GM12875 (cell line): ENCODE results near the gene AOC3.

Experiments used
- H3K4me3 ChIP-seq: one replicate; pipeline ENCODE4 v1.5.1; 2011; ENCODE audit warnings: low read depth, low read length, control low read depth
- TF ChIP-seq, protein P1 (sequence below): IDR thresholded peaks from 2 replicates; pipeline ENCODE4 v1.5.1; 2011; ENCODE audit warnings: low read depth, mild to moderate bottlenecking, control low read depth, inconsistent platforms, low read length, moderate library complexity, borderline replicate concordance; ENCODE audit not compliant: insufficient read depth

Gene AOC3, protein sequence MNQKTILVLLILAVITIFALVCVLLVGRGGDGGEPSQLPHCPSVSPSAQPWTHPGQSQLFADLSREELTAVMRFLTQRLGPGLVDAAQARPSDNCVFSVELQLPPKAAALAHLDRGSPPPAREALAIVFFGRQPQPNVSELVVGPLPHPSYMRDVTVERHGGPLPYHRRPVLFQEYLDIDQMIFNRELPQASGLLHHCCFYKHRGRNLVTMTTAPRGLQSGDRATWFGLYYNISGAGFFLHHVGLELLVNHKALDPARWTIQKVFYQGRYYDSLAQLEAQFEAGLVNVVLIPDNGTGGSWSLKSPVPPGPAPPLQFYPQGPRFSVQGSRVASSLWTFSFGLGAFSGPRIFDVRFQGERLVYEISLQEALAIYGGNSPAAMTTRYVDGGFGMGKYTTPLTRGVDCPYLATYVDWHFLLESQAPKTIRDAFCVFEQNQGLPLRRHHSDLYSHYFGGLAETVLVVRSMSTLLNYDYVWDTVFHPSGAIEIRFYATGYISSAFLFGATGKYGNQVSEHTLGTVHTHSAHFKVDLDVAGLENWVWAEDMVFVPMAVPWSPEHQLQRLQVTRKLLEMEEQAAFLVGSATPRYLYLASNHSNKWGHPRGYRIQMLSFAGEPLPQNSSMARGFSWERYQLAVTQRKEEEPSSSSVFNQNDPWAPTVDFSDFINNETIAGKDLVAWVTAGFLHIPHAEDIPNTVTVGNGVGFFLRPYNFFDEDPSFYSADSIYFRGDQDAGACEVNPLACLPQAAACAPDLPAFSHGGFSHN

DNA sequence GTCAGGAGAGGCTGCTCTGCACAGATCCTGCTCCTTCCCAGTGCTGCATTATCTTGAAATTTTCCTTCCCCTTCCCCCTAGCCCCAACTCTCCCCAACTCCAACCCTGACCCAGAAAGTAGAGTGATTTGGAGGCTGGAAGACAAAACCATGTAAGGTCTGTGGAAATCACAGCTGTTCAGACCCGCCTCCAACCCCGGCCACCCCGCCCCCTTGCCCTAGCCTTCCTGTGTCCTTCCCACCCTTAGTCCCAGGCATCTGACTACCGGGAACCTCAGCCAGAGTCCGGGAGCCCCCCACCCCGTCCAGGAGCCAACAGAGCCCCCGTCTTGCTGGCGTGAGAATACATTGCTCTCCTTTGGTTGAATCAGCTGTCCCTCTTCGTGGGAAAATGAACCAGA is at the start of gene AOC3:
TSS of gene AOC3 (plus strand) at position 246 of the 400 bp plus-strand sequence. CDS start at position 391, 145 bp downstream.
- H3K4me3 ChIP-seq, result no peak within 1 kb of the TSS
- TF ChIP-seq, protein P1, sequence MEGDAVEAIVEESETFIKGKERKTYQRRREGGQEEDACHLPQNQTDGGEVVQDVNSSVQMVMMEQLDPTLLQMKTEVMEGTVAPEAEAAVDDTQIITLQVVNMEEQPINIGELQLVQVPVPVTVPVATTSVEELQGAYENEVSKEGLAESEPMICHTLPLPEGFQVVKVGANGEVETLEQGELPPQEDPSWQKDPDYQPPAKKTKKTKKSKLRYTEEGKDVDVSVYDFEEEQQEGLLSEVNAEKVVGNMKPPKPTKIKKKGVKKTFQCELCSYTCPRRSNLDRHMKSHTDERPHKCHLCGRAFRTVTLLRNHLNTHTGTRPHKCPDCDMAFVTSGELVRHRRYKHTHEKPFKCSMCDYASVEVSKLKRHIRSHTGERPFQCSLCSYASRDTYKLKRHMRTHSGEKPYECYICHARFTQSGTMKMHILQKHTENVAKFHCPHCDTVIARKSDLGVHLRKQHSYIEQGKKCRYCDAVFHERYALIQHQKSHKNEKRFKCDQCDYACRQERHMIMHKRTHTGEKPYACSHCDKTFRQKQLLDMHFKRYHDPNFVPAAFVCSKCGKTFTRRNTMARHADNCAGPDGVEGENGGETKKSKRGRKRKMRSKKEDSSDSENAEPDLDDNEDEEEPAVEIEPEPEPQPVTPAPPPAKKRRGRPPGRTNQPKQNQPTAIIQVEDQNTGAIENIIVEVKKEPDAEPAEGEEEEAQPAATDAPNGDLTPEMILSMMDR, result no peak

DNA sequence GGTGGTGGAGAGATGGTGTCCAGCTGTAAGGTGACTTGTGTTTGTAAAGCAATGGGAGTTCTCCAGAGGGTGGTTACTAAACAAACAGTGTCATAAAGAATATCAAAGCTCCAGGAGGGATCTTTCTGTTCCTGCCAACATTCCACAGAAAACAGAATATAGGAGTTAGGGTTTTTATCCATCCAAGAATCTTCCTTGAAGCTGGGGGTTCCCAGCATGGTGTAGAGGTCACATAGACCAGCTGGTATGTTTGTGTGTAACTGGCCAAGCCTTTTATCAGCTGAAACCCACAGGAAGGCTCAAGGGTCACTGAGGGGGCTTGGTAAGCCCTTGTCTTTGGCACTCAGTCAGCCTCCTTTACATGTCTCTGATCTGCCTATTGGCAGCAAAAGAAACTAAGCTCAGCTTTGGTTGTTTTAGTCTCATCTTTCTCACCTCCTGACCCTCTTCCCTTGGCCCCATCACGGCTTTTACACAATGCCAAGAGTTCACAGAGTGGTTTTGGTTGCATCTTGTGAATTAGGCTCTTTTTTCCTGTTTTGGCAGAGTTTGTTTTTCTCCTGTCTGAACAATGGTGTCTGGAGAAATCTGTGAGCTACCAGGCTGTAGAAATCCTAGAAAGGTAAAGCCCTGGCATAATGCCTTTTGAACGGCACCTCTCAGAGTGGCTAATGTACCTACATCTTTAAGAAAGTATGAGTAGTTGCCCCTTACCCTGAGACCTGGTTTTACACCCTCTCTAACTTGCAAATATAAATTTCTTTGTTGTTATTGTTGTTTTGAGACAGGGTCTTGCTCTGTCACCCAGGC is 47.7 kb upstream of the AOC3 start:
- no peak overlapping the region for H3K4me3 ChIP-seq
- TF ChIP-seq, protein P1, result no peak

DNA sequence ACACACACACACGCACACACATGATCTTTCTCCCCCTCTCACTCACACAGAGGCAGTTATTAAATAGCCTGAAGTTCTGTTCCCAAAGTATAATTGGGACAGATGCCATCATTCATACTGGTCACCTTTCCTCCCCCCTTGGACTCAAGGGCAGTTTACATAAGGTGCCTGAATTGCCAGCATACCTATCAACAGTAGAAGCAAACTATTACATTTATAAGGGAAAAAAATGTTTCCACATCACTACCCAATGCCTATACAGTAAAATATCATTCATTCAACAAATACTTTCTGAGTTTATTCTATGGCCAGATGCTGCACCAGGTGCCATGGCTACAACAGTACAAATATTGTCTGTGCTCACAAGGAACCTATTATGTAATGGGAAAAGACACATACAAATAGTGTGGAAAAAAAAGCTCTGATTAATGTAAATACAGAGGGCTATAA is 46.1 kb upstream of the AOC3 start:
- no peak overlapping the region for H3K4me3 ChIP-seq
- TF ChIP-seq, protein P1, result no peak

DNA sequence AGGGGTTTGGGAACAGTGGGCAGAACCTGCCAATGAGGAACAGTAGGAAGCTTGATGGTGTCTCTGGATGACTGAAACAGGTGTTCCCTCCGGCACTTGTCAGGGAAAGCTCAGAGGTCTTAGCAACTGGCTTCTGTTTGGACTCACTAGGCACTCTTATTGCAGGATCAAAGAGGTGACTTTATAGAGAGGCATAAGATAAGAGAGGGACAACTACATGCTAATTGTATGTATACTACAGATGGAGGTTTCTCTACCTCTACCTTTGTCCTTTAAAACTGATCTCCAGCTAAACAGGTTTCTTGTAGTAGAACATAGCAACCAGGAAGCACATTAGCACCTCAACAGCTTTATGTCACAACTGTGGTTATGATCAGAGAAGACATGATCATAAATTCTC is 44.8 kb upstream of the AOC3 start:
- TF ChIP-seq, protein P1, result no peak

DNA sequence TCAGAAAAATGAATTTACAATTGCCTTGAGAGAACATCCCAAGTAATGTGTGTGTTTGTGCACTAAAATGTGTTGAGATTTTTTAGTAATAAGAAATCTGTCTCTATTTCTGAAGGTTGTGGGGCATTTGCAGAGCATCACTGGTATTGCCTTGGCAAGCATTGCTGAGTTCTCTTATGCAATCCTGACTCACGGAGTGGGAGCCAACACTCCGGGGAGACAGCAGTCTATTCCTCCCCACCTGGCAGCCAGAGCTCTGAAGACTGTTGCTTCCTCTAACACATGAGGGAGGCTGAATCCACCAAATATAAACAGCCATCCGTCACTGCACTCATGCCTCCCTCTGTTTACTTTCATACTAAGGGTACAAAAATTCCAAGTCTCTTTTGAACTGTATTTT is 41.7 kb upstream of the AOC3 start:
- H3K4me3 ChIP-seq, result no peak overlapping the region
- TF ChIP-seq, protein P1, result no peak

More for the DNA sequence above, 44.8 kb upstream of the AOC3 start:
- H3K4me3 ChIP-seq, result no peak overlapping the region

DNA sequence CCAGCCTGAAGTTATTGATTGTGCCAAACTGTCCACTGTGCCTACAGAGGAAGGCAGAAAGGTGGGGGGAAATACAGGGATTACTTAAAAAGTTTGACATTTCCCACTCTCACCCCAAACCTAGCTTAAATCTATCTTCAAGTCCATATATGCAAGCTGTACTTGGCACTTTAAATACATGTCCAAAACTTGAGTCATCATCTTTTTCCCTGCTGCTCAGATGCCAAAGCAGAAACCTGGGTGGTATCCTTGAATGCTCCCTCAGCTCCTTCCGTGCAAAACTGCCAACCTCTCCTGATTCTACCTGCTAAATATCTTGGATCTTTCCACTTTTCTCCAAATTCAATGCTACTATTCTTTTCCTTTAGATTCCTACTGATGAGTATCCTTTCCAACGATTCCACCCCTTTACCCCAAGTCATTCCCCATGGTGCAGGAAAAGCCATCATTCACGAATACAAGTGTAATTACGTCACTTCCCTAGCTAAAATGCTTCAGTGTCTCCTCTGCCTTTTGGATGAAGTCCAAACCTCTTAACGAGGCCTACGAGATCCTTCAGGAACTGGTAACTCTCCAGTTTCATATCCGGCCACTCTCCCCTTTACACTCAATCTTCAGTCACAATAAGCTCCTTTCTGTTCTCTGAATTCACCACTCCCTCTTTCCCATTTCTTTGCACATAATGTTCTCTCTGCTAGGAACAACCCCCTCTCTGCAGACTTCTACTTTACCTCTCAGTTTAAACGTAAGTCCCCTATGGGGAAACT is 36.2 kb upstream of the AOC3 start:
- H3K4me3 ChIP-seq, result no peak overlapping the region
- TF ChIP-seq, protein P1, result no peak
